HCT116 (cell line): ENCODE data around the gene SNAP91.

ENCODE experiments used
- CTCF ChIP-seq, 3 experiments: fragments of 200-600 bp in 1 of 3; sonication (generic) in 1 of 3; IDR thresholded peaks in 2 of 3; conservative IDR thresholded peaks in 1 of 3; 2 replicates each; pipeline ENCODE4 v1.5.1; 2012 to 2017; ENCODE audit warnings: low read depth in 2 of 3, low read length in 2 of 3, antibody characterized with exemption in 1 of 3, borderline replicate concordance in 1 of 3, control low read depth in 1 of 3, mild to moderate bottlenecking in 1 of 3, mixed read lengths in 1 of 3, mixed run types in 1 of 3, moderate library complexity in 1 of 3; ENCODE audit not compliant: insufficient read depth in 1 of 3
- EZH2phosphoT487 ChIP-seq: fragments of 200-600 bp; IDR thresholded peaks from 2 replicates; pipeline ENCODE4 v1.6.1; 2018; ENCODE audit warnings: antibody characterized with exemption, borderline replicate concordance
- SP1 ChIP-seq: IDR thresholded peaks from 2 replicates; pipeline ENCODE4 v1.6.1; 2012; ENCODE audit warnings: low read depth

GRCh38 chr6:83709748-83710050, 798 bp upstream of the SNAP91 start:
- TF ChIP-seq SP1 = no peak
- TF ChIP-seq CTCF (IDR thresholded peaks at IDR 0.05 in 2 of 3, conservative IDR thresholded peaks at IDR 0.05 in 1 of 3; ENCODE audit: borderline replicate concordance in 1 of 3, insufficient read depth in 1 of 3, low read depth in 2 of 3, low read length in 2 of 3) = no peak
- no peak for TF ChIP-seq EZH2phosphoT487
